Suprapubic skin (tissue), 4 donors: Measurements from ENCODE around the gene RECK. TPM values are rescaled to one million over a fixed set of nuclear protein-coding genes. Genes with fewer than 3 reads are reported as not detected.

Experiments
- DNase-seq, 2 donors: peaks; one replicate each; pipeline ENCODE4 v3.0.0-alpha.2; 2019; ENCODE audit warnings: low spot score in 2 of 2
- H3K27ac ChIP-seq: fragments of 200-600 bp; sonication (generic); one replicate; pipeline ENCODE4 v1.5.1; 2019
- H3K27me3 ChIP-seq: fragments of 200-600 bp; sonication (generic); one replicate; pipeline ENCODE4 v1.5.1; 2019
- H3K36me3 ChIP-seq: fragments of 200-600 bp; sonication (generic); one replicate; pipeline ENCODE4 v1.5.1; 2019
- H3K4me1 ChIP-seq: fragments of 200-600 bp; sonication (generic); one replicate; pipeline ENCODE4 v1.5.1; 2019
- H3K4me3 ChIP-seq: fragments of 200-600 bp; sonication (generic); one replicate; pipeline ENCODE4 v1.5.1; 2019; ENCODE audit warnings: mild to moderate bottlenecking
- H3K9me3 ChIP-seq: fragments of 200-600 bp; sonication (generic); one replicate; pipeline ENCODE4 v1.5.1; 2019
- EP300 ChIP-seq: sonication (generic); formaldehyde crosslinking; IDR thresholded peaks from one replicate; pipeline ENCODE4 v1.6.1; 2017; ENCODE audit warnings: antibody characterized with exemption
- POLR2A ChIP-seq, 2 donors: fragments of 450-650 bp; IDR thresholded peaks; one replicate each; pipeline ENCODE4 v1.6.1; 2017; ENCODE audit warnings: antibody characterized with exemption in 2 of 2, mild to moderate bottlenecking in 2 of 2, moderate library complexity in 2 of 2
- POLR2AphosphoS5 ChIP-seq, 3 donors: sonication (generic); formaldehyde crosslinking; IDR thresholded peaks; one replicate each; pipeline ENCODE4 v1.6.1; 2017; ENCODE audit warnings: antibody characterized with exemption in 3 of 3
- WGBS: methylation state at CpG from one replicate; pipeline ENCODE4 v1.1.5; 2018; 5-methylcytosine and 5-hydroxymethylcytosine counted together
- total RNA-seq, 4 donors: library from RNA; depleted of rRNA; stranded (reverse); fragments of >200 nt; gene quantifications; one replicate each; pipeline ENCODE4 v1.1.0, GENCODE V29; 2016
- TF ChIP-seq, protein P1 (sequence below), 2 donors: fragments of 200-600 bp in 1 of 2; fragments of 450-650 bp in 1 of 2; sonication (generic) in 1 of 2; IDR thresholded peaks; one replicate each; pipeline ENCODE4 v1.5.1; 2016 to 2019; ENCODE audit warnings: antibody characterized with exemption in 2 of 2, mild to moderate bottlenecking in 1 of 2, moderate library complexity in 1 of 2

Gene RECK
- total RNA-seq, 4 donors from 2014 or later, result 3.1 to 6.4 (median 4.0) TPM

GRCh38 chr9:36141761-36142160, 105.0 kb downstream of the RECK start:
- no peak for DNase-seq
- Histone ChIP-seq H3K4me3 (no peak overlapping the region), H3K36me3 (no peaks in the 10 kb centered on the region), H3K27ac (no peak overlapping the region), H3K27me3 (peaks cover 17% of the 10 kb centered on the region), H3K9me3 (no peaks in the 10 kb centered on the region), H3K4me1 (peaks cover 53% of the 10 kb centered on the region)
- TF ChIP-seq POLR2AphosphoS5 (IDR thresholded peaks at IDR 0.05) (no peak), EP300 (no peak), POLR2A (IDR thresholded peaks at IDR 0.05) (no peak)
- TF ChIP-seq, protein P1, sequence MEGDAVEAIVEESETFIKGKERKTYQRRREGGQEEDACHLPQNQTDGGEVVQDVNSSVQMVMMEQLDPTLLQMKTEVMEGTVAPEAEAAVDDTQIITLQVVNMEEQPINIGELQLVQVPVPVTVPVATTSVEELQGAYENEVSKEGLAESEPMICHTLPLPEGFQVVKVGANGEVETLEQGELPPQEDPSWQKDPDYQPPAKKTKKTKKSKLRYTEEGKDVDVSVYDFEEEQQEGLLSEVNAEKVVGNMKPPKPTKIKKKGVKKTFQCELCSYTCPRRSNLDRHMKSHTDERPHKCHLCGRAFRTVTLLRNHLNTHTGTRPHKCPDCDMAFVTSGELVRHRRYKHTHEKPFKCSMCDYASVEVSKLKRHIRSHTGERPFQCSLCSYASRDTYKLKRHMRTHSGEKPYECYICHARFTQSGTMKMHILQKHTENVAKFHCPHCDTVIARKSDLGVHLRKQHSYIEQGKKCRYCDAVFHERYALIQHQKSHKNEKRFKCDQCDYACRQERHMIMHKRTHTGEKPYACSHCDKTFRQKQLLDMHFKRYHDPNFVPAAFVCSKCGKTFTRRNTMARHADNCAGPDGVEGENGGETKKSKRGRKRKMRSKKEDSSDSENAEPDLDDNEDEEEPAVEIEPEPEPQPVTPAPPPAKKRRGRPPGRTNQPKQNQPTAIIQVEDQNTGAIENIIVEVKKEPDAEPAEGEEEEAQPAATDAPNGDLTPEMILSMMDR (IDR thresholded peaks at IDR 0.05), result no peak
- WGBS, result 95% methylated on average over 7 of the region's 7 CpGs

DNA sequence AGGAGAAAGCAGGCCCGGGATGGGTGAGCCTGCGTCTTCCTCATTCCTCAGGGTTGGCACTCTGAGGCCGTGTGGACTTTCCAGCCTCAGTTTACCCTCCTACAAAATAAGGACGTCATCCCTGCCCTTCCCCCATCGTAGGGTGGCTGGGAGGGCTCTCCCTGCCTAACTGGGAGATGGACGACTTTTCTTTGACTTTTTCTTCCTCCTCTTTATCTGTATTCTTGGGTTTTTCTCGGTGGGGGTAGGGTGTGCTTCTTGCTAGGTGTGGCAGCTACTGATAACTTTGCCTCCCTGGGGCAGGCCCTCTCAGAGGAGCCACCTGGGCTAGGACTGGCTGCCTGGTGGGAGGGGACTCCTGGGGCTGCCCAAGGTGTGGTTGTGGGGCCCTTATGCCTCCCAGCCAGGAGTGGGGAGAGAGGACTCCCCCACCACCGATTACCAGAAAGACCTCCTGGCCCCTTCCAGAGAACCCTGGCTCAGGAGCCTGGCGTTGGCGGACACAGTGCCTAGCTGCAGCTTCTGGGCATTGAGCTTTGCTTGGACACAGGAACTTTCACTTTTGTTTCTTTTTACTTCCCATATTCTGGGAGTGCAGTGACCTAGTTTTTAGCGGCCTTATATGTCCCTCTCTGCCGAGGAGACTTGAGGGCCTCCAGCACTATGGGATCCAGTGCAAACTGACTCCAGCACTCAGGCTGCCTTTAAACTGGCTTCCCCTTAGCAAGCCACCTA, 106.0 kb downstream of the RECK start:
- WGBS, result 54% methylated on average over 9 of the region's 12 CpGs
- H3K27ac ChIP-seq, result peak overlapping the region; percentile 53
- TF ChIP-seq POLR2AphosphoS5 (IDR thresholded peaks at IDR 0.05), result no peak
- TF ChIP-seq, protein P1 (IDR thresholded peaks at IDR 0.05), result no peak
- TF ChIP-seq EP300, result no peak
- TF ChIP-seq POLR2A (IDR thresholded peaks at IDR 0.05), result no peak
- H3K4me3 ChIP-seq, result peak overlapping the region; percentile 22
- no peaks in the 10 kb centered on the region for H3K9me3 ChIP-seq
- H3K4me1 ChIP-seq, result peaks cover 45% of the 10 kb centered on the region
- DNase-seq, result no peak
- peaks cover 8% of the 10 kb centered on the region for H3K27me3 ChIP-seq
- no peaks in the 10 kb centered on the region for H3K36me3 ChIP-seq

GRCh38 chr9:36143245-36143641, 106.5 kb downstream of the RECK start:
- H3K27me3 ChIP-seq, result peaks cover 3% of the 10 kb centered on the region
- peak overlapping the region; percentile 53 for H3K27ac ChIP-seq
- DNase-seq, result no peak
- peaks cover 45% of the 10 kb centered on the region for H3K4me1 ChIP-seq
- H3K9me3 ChIP-seq, result no peaks in the 10 kb centered on the region
- TF ChIP-seq, protein P1 (IDR thresholded peaks at IDR 0.05), result no peak
- no peak for TF ChIP-seq EP300
- TF ChIP-seq POLR2A (IDR thresholded peaks at IDR 0.05), result no peak
- no peak for TF ChIP-seq POLR2AphosphoS5 (IDR thresholded peaks at IDR 0.05)
- peak overlapping the region; percentile 22 for H3K4me3 ChIP-seq
- 82% methylated on average over 13 of the region's 13 CpGs for WGBS
- no peaks in the 10 kb centered on the region for H3K36me3 ChIP-seq

DNA sequence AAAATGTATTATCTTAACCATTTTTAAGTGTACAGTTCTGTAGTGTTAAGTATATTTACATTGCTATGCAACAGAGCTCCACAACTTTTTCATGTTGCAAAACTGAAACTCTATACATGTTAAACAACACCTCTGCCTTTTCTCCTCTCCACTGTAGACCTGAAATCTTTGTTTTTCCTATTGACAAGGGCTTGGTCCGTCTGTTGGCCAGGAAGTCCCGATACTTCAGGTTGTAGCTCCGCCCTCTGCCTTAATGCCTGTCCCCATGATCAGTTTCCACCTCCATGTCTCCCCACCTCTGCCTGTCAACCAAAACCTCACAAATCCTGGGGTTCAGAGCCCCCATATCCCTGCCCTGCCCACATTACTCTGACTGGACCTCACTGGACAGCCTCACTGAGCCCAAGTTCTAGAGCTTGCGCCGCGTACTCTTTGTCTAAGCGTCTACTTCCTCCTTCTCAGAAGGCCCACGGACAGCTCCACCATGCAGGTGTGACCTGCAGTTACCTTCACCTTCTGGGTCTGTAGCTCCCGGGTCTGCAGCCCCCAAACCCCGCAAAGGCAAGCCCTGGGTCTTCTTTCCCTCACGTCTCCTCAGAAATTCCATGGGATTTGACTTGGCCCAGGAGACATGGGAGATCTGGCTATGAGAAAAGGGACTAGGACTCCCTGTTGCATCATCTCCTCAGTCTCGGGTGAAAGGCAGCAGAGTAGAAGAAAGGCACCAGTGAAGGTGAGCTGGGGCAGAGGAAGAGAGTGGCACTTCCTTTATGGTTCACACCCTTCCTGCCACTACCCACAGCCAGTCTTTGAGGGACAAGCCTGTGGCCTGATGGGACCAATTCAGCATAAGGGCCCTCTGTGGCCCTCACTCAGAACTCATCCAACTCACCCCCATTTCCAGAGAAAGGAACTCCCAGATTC, 107.9 kb downstream of the RECK start:
- H3K4me3 ChIP-seq, result no peak overlapping the region
- no peaks in the 10 kb centered on the region for H3K27me3 ChIP-seq
- WGBS, result 86% methylated on average over 12 of the region's 12 CpGs
- TF ChIP-seq POLR2A (IDR thresholded peaks at IDR 0.05), result no peak
- no peak for TF ChIP-seq POLR2AphosphoS5 (IDR thresholded peaks at IDR 0.05)
- no peak for TF ChIP-seq EP300
- TF ChIP-seq, protein P1 (IDR thresholded peaks at IDR 0.05), result no peak
- H3K9me3 ChIP-seq, result no peaks in the 10 kb centered on the region
- H3K36me3 ChIP-seq, result no peaks in the 10 kb centered on the region
- peaks cover 53% of the 10 kb centered on the region for H3K4me1 ChIP-seq
- DNase-seq, result no peak
- H3K27ac ChIP-seq, result no peak overlapping the region

DNA sequence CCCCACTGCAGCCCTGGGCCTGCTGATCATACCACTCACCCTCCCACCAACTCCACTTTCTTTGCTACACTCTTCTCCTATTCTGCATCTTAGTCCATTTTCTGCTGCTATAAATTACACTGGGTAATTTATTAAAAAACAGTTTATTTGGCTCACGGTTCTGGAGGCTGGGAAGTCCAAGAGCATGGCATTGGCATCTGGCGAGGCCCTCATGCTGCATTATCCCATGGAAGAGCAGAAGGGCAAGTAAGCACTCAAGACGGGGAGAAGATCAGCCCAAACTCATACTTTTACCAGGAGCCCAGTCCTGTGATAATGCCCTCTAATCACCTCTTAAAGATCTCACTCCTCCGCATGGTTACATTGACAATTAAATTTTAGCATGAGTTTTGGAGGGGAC, 109.3 kb downstream of the RECK start:
- TF ChIP-seq POLR2A (IDR thresholded peaks at IDR 0.05) (no peak), POLR2AphosphoS5 (IDR thresholded peaks at IDR 0.05) (no peak), EP300 (no peak)
- TF ChIP-seq, protein P1 (IDR thresholded peaks at IDR 0.05), result no peak
- H3K4me3 ChIP-seq, result no peak overlapping the region
- no peak for DNase-seq
- H3K36me3 ChIP-seq, result no peaks in the 10 kb centered on the region
- no peaks in the 10 kb centered on the region for H3K9me3 ChIP-seq
- no peak overlapping the region for H3K27ac ChIP-seq
- H3K27me3 ChIP-seq, result no peaks in the 10 kb centered on the region
- peaks cover 50% of the 10 kb centered on the region for H3K4me1 ChIP-seq
- WGBS, result 100% methylated on average over 4 of the region's 4 CpGs
